Measurements from ENCODE around the gene DUSP12. TPM values are rescaled to one million over a fixed set of nuclear protein-coding genes. Genes with fewer than 3 reads are reported as not detected.

Gene DUSP12
- total and polyA plus RNA-seq, 2 experiments from 2014 or later, result 28.4 to 37.2 TPM

DNA sequence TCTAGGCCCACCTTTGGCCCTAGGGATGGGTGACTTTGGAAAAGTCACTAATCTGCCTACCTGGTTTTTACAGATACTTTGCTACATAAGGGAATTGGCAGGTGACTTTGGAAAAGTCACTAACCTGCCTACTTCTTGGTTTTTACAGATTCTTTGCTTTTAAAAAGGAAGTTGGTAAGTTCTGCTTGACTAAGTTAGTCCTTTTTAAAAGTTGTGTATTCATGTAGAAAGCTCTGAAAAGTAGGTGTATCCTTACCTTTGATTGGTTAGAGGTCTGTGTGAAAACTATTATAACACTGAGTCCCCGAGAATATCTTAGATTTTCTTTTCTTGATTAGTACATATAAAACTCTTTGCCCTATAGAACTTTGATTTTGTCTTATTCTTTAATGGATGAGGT lies 28.9 kb downstream of the DUSP12 start (continued):
- TF ChIP-seq ZNF462 (CRISPR knock-in tag; IDR thresholded peaks at IDR 0.05) (no peak), ZNF114 (CRISPR knock-in tag; IDR thresholded peaks at IDR 0.05) (no peak), EZH2 (IDR thresholded peaks at IDR 0.05; ENCODE audit: low read depth, unreplicated experiment) (no peak)

DNA sequence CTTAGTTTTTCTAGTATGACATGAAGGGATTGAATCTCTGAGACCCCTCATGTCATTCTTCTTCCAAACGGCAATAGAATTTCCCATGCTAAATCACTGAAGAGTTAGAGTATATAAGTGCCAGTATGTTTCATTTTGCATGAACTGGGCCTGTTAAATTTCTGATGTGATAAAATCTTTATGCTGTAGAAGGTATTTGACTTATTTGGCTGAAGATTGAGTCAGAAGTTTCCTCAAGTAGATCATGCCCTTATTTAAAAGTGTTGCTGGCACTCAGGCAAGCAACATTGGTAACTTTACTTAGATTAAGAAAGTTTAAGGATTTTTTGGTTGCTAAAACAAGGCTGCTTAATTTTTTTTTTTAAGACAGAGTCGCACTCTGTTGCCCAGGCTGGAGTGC lies 29.8 kb downstream of the DUSP12 start:
- no peaks in the 10 kb centered on the region for H3K9me2 ChIP-seq (ENCODE audit: insufficient read depth)
- no peak for TF ChIP-seq ZNF114 (CRISPR knock-in tag; IDR thresholded peaks at IDR 0.05)
- no peak for TF ChIP-seq POLR2AphosphoS5 (IDR thresholded peaks at IDR 0.05; ENCODE audit: low read depth)
- no peak for TF ChIP-seq CREB1 (CRISPR knock-in tag; IDR thresholded peaks at IDR 0.05; ENCODE audit: low read depth)
- no peak for TF ChIP-seq EZH2 (IDR thresholded peaks at IDR 0.05; ENCODE audit: low read depth, unreplicated experiment)
- TF ChIP-seq, protein P1, sequence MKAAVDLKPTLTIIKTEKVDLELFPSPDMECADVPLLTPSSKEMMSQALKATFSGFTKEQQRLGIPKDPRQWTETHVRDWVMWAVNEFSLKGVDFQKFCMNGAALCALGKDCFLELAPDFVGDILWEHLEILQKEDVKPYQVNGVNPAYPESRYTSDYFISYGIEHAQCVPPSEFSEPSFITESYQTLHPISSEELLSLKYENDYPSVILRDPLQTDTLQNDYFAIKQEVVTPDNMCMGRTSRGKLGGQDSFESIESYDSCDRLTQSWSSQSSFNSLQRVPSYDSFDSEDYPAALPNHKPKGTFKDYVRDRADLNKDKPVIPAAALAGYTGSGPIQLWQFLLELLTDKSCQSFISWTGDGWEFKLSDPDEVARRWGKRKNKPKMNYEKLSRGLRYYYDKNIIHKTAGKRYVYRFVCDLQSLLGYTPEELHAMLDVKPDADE (IDR thresholded peaks at IDR 0.05), result no peak
- TF ChIP-seq NANOG (IDR thresholded peaks at IDR 0.05; ENCODE audit: borderline replicate concordance), result no peak
- no peak for TF ChIP-seq STAT1 (IDR thresholded peaks at IDR 0.05; ENCODE audit: unreplicated experiment)
- no peaks in the 10 kb centered on the region for H3K36me3 Mint-ChIP-seq (ENCODE audit: low read depth)
- H3K4me2 ChIP-seq, result no peak overlapping the region
- no peaks in the 10 kb centered on the region for H3K9me3 Mint-ChIP-seq
- peaks cover 7% of the 10 kb centered on the region; the same call in 1 of the 2 replicates for H3K79me2 ChIP-seq (replicated peaks; ENCODE audit: insufficient read depth)
- no peak for DNase-seq (ENCODE audit: low spot score)
- no peak for ATAC-seq
- no peak overlapping the region for H3K4me3 Mint-ChIP-seq
- no peak overlapping the region for H3K4me3 ChIP-seq
- H3K27ac ChIP-seq (ENCODE audit: low read depth), result no peak overlapping the region
- H3K4me1 ChIP-seq (ENCODE audit: insufficient read depth), result no peaks in the 10 kb centered on the region
- no peaks in the 10 kb centered on the region for H3F3A ChIP-seq (replicated peaks; ENCODE audit: low read depth)
- no peaks in the 10 kb centered on the region for H3K4me1 Mint-ChIP-seq
- no peak overlapping the region for H2AFZ ChIP-seq
- no peaks in the 10 kb centered on the region for H3K27me3 ChIP-seq (ENCODE audit: insufficient read depth)
- H3K27ac Mint-ChIP-seq, result no peak overlapping the region
- H4K20me1 ChIP-seq (replicated peaks; ENCODE audit: insufficient read depth), result 0 out of 2 replicates have a peak, but pooled peaks cover 12% of the 10 kb centered on the region
- no peaks in the 10 kb centered on the region for H3K27me3 Mint-ChIP-seq (ENCODE audit: insufficient read depth, low read depth, poor library complexity)
- H3K36me3 ChIP-seq (ENCODE audit: insufficient read depth), result no peaks in the 10 kb centered on the region

All from GM23338 (cell line).